Iris pigment epithelial cell (primary cell): ENCODE results near the gene MED13L.

Experiments used
- DNase-seq: peaks from one replicate; pipeline ENCODE4 v3.0.0-alpha.2; 2011; ENCODE audit warnings: low read depth

MED13L gene

GRCh38 chr12:116277467-116278278, at the start of gene MED13L:
Gene MED13L, minus strand, starts transcription at chr12:116277693. Its CDS starts 562 bp downstream, at chr12:116277131.
- peak; percentile 87 for DNase-seq

GRCh38 chr12:116325336-116325664, 47.8 kb upstream of the MED13L start:
- no peak for DNase-seq

- no peak for DNase-seq
Observed at GRCh38 chr12:116324654-116325335, 47.3 kb upstream of the MED13L start.

- no peak for DNase-seq
Observed at GRCh38 chr12:116323406-116324386, 46.2 kb upstream of the MED13L start.

GRCh38 chr12:116321913-116322312, 44.4 kb upstream of the MED13L start:
- no peak for DNase-seq

GRCh38 chr12:116320791-116321217, 43.3 kb upstream of the MED13L start:
- no peak for DNase-seq

GRCh38 chr12:116319898-116320621, 42.6 kb upstream of the MED13L start:
- DNase-seq = peak; percentile 87

- DNase-seq = no peak
Observed at GRCh38 chr12:116319233-116319897, 41.9 kb upstream of the MED13L start.

GRCh38 chr12:116318576-116319232, 41.2 kb upstream of the MED13L start:
- no peak for DNase-seq

- DNase-seq = no peak
Observed at GRCh38 chr12:116317986-116318575, 40.6 kb upstream of the MED13L start.

GRCh38 chr12:116317139-116317538, 39.6 kb upstream of the MED13L start:
- DNase-seq = no peak

- DNase-seq = no peak
Observed at GRCh38 chr12:116314477-116314876, 37.0 kb upstream of the MED13L start.

GRCh38 chr12:116313194-116313927, 35.9 kb upstream of the MED13L start:
- DNase-seq = no peak

GRCh38 chr12:116310082-116310481, 32.6 kb upstream of the MED13L start:
- DNase-seq = no peak

GRCh38 chr12:116309343-116309742, 31.9 kb upstream of the MED13L start:
- no peak for DNase-seq

- no peak for DNase-seq
Observed at GRCh38 chr12:116308647-116309046, 31.2 kb upstream of the MED13L start.

- DNase-seq = no peak
Observed at GRCh38 chr12:116306968-116307367, 29.5 kb upstream of the MED13L start.

- no peak for DNase-seq
Observed at GRCh38 chr12:116306506-116306905, 29.0 kb upstream of the MED13L start.

GRCh38 chr12:116304621-116305020, 27.1 kb upstream of the MED13L start:
- no peak for DNase-seq
